ENCODE measurements around the gene MYO1A. TPM values are rescaled to one million over a fixed set of nuclear protein-coding genes. Genes with fewer than 3 reads are reported as not detected.

MYO1A gene
- total and polyA plus RNA-seq, 2 donors (not counting 1 experiment from before 2014, with no cell fraction given), result 0.55 to 1.3 TPM

GRCh38 chr12:56990648-56991318 is 59.1 kb downstream of the MYO1A start:
- Histone ChIP-seq H3K9ac (ENCODE audit: low read length) (no peak overlapping the region), H3K4me3 (ENCODE audit: control extremely low read depth in 1 of 5, extremely low read depth in 1 of 5, insufficient read depth in 1 of 5, low read depth in 2 of 5, low read length in 4 of 5) (no peak overlapping the region), H3K9me3 (ENCODE audit: control extremely low read depth in 1 of 3, control insufficient read depth in 2 of 3, insufficient read depth in 1 of 3, low read length in 2 of 3) (no peaks in the 10 kb centered on the region), H3K27ac (ENCODE audit: low read length in 2 of 2) (no peak overlapping the region), H3K36me3 (replicated peaks in 1 of 2; ENCODE audit: control extremely low read depth in 1 of 2, control insufficient read depth in 1 of 2, extremely low read depth in 1 of 2, insufficient read depth in 2 of 2, low read length in 1 of 2) (no peaks in the 10 kb centered on the region), H3K4me1 (ENCODE audit: control insufficient read depth in 2 of 2, insufficient read depth in 2 of 2, low read length in 2 of 2) (peaks cover 0 to 8% of the 10 kb centered on the region in 2 donors), H3K4me2 (replicated peaks; ENCODE audit: low read depth, low read length, poor library complexity, severe bottlenecking) (no peak overlapping the region), H3K79me2 (ENCODE audit: control insufficient read depth, insufficient read depth, low read length) (no peaks in the 10 kb centered on the region), H4K20me1 (ENCODE audit: control insufficient read depth, insufficient read depth, low read length, poor library complexity, severe bottlenecking) (no peaks in the 10 kb centered on the region), H2AFZ (ENCODE audit: insufficient read depth, low read depth, low read length, poor library complexity, severe bottlenecking) (no peak overlapping the region), H3K27me3 (replicated peaks in 1 of 4; ENCODE audit: control extremely low read depth in 1 of 4, control insufficient read depth in 3 of 4, insufficient read depth in 4 of 4, low read length in 3 of 4) (peaks cover 0 to 8% (median 2%) of the 10 kb centered on the region in 4 experiments)
- Mint-ChIP-seq H3K27me3 (no peaks in the 10 kb centered on the region), H3K27ac (no peak overlapping the region), H3K4me3 (no peak overlapping the region), H3K4me1 (peaks cover 4% of the 10 kb centered on the region), H3K9me3 (ENCODE audit: insufficient read depth) (no peaks in the 10 kb centered on the region)
- no peak for ATAC-seq (ENCODE audit: low read depth)
- CTCF ChIA-PET, result interaction anchor here (1.6 kb wide), 1 partner anchor 232 kb away, joined by 4 read pairs; no protein-coding TSS in a partner anchor
- no peak for DNase-seq
- WGBS (ENCODE audit: insufficient coverage), result 47% methylated on average over 6 of the region's 7 CpGs
- TF ChIP-seq EZH2 (IDR thresholded peaks at IDR 0.05; ENCODE audit: borderline replicate concordance, insufficient read depth, low read depth, low read length, poor library complexity, severe bottlenecking) (no peak), CTCF (IDR thresholded peaks at IDR 0.05) (no peak)
- intact Hi-C loops (cut with micrococcal nuclease), result no loop called here
- POLR2A ChIA-PET, result no interaction called here

- ATAC-seq (ENCODE audit: low read depth) (no peak), DNase-seq (no peak)
- no peak overlapping the region for H2AFZ ChIP-seq (ENCODE audit: insufficient read depth, low read depth, low read length, poor library complexity, severe bottlenecking)
- TF ChIP-seq EZH2 (IDR thresholded peaks at IDR 0.05; ENCODE audit: borderline replicate concordance, insufficient read depth, low read depth, low read length, poor library complexity, severe bottlenecking) (no peak), CTCF (IDR thresholded peaks at IDR 0.05) (no peak)
- Mint-ChIP-seq H3K9me3 (ENCODE audit: insufficient read depth) (no peaks in the 10 kb centered on the region), H3K27ac (no peak overlapping the region), H3K4me1 (peaks cover 4% of the 10 kb centered on the region), H3K4me3 (no peak overlapping the region), H3K27me3 (no peaks in the 10 kb centered on the region)
- H3K27me3 ChIP-seq (replicated peaks in 1 of 4; ENCODE audit: control extremely low read depth in 1 of 4, control insufficient read depth in 3 of 4, insufficient read depth in 4 of 4, low read length in 3 of 4), result peaks cover 0 to 8% (median 2%) of the 10 kb centered on the region in 4 experiments
- H3K9me3 ChIP-seq (ENCODE audit: control extremely low read depth in 1 of 3, control insufficient read depth in 2 of 3, insufficient read depth in 1 of 3, low read length in 2 of 3), result no peaks in the 10 kb centered on the region
- H3K9ac ChIP-seq (ENCODE audit: low read length), result no peak overlapping the region
- no peaks in the 10 kb centered on the region for H3K36me3 ChIP-seq (replicated peaks in 1 of 2; ENCODE audit: control extremely low read depth in 1 of 2, control insufficient read depth in 1 of 2, extremely low read depth in 1 of 2, insufficient read depth in 2 of 2, low read length in 1 of 2)
- peaks cover 0 to 8% of the 10 kb centered on the region in 2 donors for H3K4me1 ChIP-seq (ENCODE audit: control insufficient read depth in 2 of 2, insufficient read depth in 2 of 2, low read length in 2 of 2)
- no peak overlapping the region for H3K4me2 ChIP-seq (replicated peaks; ENCODE audit: low read depth, low read length, poor library complexity, severe bottlenecking)
- no peak overlapping the region for H3K4me3 ChIP-seq (ENCODE audit: control extremely low read depth in 1 of 5, extremely low read depth in 1 of 5, insufficient read depth in 1 of 5, low read depth in 2 of 5, low read length in 4 of 5)
- no peak overlapping the region for H3K27ac ChIP-seq (ENCODE audit: low read length in 2 of 2)
- no peaks in the 10 kb centered on the region for H3K79me2 ChIP-seq (ENCODE audit: control insufficient read depth, insufficient read depth, low read length)
- H4K20me1 ChIP-seq (ENCODE audit: control insufficient read depth, insufficient read depth, low read length, poor library complexity, severe bottlenecking), result no peaks in the 10 kb centered on the region
- intact Hi-C loops (cut with micrococcal nuclease), result loop anchor here (5.0 kb wide), 1 partner anchor 478 kb away; no protein-coding TSS in a partner anchor
- 83% methylated on average over 1 of the region's 7 CpGs for WGBS (ENCODE audit: insufficient coverage)
- ChIA-PET CTCF (interaction anchor here (4.2 to 4.9 kb wide), 2 partner anchors 12 to 230 kb away, joined by 52 to 152 read pairs; partner anchors contain the start of genes HSD17B6 and ZBTB39), POLR2A (no interaction called here)
These were observed 59.9 kb downstream of the MYO1A start for GRCh38 chr12:56989861-56990610.

All from B cell (primary cell).